Loucy (cell line): ENCODE results near the gene PID1.

Experiments used
- H2AFZ ChIP-seq: fragments of 200-600 bp; sonication (generic); 2 replicates; pipeline ENCODE4 v1.6.0; 2016; ENCODE audit warnings: antibody characterized with exemption, mild to moderate bottlenecking, low read length, moderate library complexity
- H3F3A ChIP-seq: fragments of 200-600 bp; 2 replicates; pipeline ENCODE4 v1.6.0; 2016; ENCODE audit warnings: antibody characterized with exemption, low read depth, mild to moderate bottlenecking
- H3K27me3 ChIP-seq: fragments of 200-600 bp; sonication (generic); 2 replicates; pipeline ENCODE4 v1.6.1; 2014; ENCODE audit warnings: low read length, mild to moderate bottlenecking; ENCODE audit not compliant: insufficient read depth, poor library complexity, severe bottlenecking
- H3K36me3 ChIP-seq: fragments of 200-600 bp; sonication (generic); 2 replicates; pipeline ENCODE4 v1.6.1; 2016; ENCODE audit warnings: low read length; ENCODE audit not compliant: insufficient read depth
- H3K4me1 ChIP-seq: fragments of 200-600 bp; sonication (generic); 2 replicates; pipeline ENCODE4 v1.5.1; 2014; ENCODE audit warnings: low read length, mild to moderate bottlenecking; ENCODE audit not compliant: insufficient read depth, poor library complexity, severe bottlenecking
- H3K4me2 ChIP-seq: fragments of 200-600 bp; sonication (generic); 2 replicates; pipeline ENCODE4 v1.6.0; 2014; ENCODE audit warnings: antibody characterized with exemption, low read length, low read depth, mild to moderate bottlenecking; ENCODE audit not compliant: poor library complexity, severe bottlenecking
- H3K4me3 ChIP-seq: fragments of 200-600 bp; sonication (generic); 2 replicates; pipeline ENCODE4 v1.5.1; 2014; ENCODE audit warnings: low read length, mild to moderate bottlenecking, mixed read lengths; ENCODE audit not compliant: poor library complexity, severe bottlenecking
- H3K79me2 ChIP-seq: fragments of 200-600 bp; sonication (generic); 2 replicates; pipeline ENCODE4 v1.6.1; 2014; ENCODE audit warnings: low read length; ENCODE audit not compliant: insufficient read depth
- H3K9ac ChIP-seq: fragments of 200-600 bp; sonication (generic); 2 replicates; pipeline ENCODE4 v1.6.0; 2014; ENCODE audit warnings: mild to moderate bottlenecking, low read depth, low read length, moderate library complexity; ENCODE audit not compliant: poor library complexity, severe bottlenecking
- H3K9me2 ChIP-seq: fragments of 200-600 bp; sonication (generic); replicated peaks from 2 replicates; pipeline ENCODE4 v1.6.1; 2016; ENCODE audit warnings: low read depth, low read length, mixed read lengths
- H3K9me3 ChIP-seq: fragments of 200-600 bp; sonication (generic); 2 replicates; pipeline ENCODE4 v1.6.1; 2014; ENCODE audit warnings: mild to moderate bottlenecking, antibody characterized with exemption, low read length, low read depth; ENCODE audit not compliant: insufficient read depth
- H4K20me1 ChIP-seq: fragments of 200-600 bp; sonication (generic); 2 replicates; pipeline ENCODE4 v1.6.0; 2014; ENCODE audit warnings: antibody characterized with exemption, low read length, mild to moderate bottlenecking; ENCODE audit not compliant: insufficient read depth, poor library complexity, severe bottlenecking
- EZH2phosphoT487 ChIP-seq: fragments of 200-600 bp; IDR thresholded peaks from 2 replicates; pipeline ENCODE4 v1.6.1; 2018; ENCODE audit warnings: antibody characterized with exemption, mild to moderate bottlenecking, moderate library complexity, borderline replicate concordance
- TF ChIP-seq, protein P1 (sequence below): fragments of 200-600 bp; sonication (generic); conservative IDR thresholded peaks from 2 replicates; pipeline ENCODE4 v1.5.1; 2014; ENCODE audit warnings: mild to moderate bottlenecking, antibody characterized with exemption, low read length

The PID1 gene

DNA sequence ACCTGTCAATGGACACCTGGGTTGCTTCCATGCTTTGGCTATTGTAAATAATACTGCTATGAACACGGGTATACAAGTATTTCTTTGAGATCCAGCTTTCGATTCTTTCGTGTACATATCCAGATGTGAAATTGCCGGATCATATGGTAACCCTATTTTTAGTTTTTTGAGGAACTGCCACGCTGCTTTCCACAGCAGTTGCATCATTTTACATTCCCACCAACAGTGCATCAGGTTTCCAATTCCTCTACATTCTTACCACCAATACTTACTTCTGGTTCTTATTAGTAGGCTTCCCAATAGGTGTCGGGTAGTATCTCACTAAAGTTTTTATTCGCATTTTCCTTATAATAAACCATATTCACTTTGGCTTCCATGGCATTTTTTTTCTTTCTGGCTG is 69.6 kb downstream of the PID1 start:
- Histone ChIP-seq H3K27me3 (no peaks in the 10 kb centered on the region), H2AFZ (no peak overlapping the region), H3K36me3 (no peaks in the 10 kb centered on the region), H3K4me2 (no peak overlapping the region), H3K79me2 (no peaks in the 10 kb centered on the region), H3K9me3 (no peaks in the 10 kb centered on the region), H3K4me1 (no peaks in the 10 kb centered on the region), H3K4me3 (no peak overlapping the region), H4K20me1 (no peaks in the 10 kb centered on the region), H3K9me2 (no peaks in the 10 kb centered on the region), H3K9ac (no peak overlapping the region), H3F3A (no peaks in the 10 kb centered on the region)
- TF ChIP-seq EZH2phosphoT487 = no peak
- TF ChIP-seq, protein P1, sequence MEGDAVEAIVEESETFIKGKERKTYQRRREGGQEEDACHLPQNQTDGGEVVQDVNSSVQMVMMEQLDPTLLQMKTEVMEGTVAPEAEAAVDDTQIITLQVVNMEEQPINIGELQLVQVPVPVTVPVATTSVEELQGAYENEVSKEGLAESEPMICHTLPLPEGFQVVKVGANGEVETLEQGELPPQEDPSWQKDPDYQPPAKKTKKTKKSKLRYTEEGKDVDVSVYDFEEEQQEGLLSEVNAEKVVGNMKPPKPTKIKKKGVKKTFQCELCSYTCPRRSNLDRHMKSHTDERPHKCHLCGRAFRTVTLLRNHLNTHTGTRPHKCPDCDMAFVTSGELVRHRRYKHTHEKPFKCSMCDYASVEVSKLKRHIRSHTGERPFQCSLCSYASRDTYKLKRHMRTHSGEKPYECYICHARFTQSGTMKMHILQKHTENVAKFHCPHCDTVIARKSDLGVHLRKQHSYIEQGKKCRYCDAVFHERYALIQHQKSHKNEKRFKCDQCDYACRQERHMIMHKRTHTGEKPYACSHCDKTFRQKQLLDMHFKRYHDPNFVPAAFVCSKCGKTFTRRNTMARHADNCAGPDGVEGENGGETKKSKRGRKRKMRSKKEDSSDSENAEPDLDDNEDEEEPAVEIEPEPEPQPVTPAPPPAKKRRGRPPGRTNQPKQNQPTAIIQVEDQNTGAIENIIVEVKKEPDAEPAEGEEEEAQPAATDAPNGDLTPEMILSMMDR = no peak

DNA sequence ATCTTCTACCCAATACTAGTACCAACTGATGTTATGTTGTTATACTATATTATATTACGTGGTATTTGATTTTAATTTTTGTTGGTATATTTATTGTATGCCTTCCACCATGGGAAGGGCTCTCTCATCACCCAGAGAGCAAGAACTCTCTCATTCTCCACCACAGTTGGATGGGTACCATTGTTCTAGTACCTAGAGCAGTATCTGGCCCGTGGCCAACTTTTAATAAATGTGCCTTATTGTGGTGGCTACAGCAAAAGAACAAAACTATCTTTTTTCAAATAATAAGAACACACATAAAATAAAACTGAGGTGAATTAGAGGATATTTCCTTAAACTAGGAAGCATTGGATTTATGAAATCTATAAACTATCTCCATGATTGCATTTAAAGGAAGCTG is 71.8 kb downstream of the PID1 start:
- no peak overlapping the region for H3K4me2 ChIP-seq
- no peaks in the 10 kb centered on the region for H3F3A ChIP-seq
- no peaks in the 10 kb centered on the region for H3K9me3 ChIP-seq
- H3K27me3 ChIP-seq = no peaks in the 10 kb centered on the region
- H4K20me1 ChIP-seq = no peaks in the 10 kb centered on the region
- H3K9me2 ChIP-seq = no peaks in the 10 kb centered on the region
- no peaks in the 10 kb centered on the region for H3K4me1 ChIP-seq
- no peaks in the 10 kb centered on the region for H3K79me2 ChIP-seq
- no peak overlapping the region for H2AFZ ChIP-seq
- H3K9ac ChIP-seq = no peak overlapping the region
- H3K36me3 ChIP-seq = no peaks in the 10 kb centered on the region
- no peak overlapping the region for H3K4me3 ChIP-seq
- TF ChIP-seq EZH2phosphoT487 = no peak
- TF ChIP-seq, protein P1 = no peak

DNA sequence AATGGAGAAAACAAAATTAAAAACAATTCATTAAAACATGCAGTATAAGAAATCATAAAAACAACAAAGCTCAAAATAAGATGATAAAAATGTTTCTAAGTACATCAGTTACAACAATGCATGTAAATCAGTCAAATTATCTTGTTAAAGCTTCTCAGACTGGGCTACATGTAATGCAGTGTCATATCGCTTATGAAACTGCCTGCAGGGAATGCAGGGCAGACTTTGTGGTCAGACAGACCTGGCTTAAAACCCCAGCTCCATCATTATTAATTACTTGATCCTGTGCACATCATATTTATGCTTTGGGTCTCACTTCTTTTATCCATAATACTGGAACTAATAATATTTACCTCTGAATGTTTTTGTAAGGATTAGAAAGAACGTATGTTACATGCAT is 74.6 kb downstream of the PID1 start:
- no peaks in the 10 kb centered on the region for H3K4me1 ChIP-seq
- H3K9me3 ChIP-seq = no peaks in the 10 kb centered on the region
- no peaks in the 10 kb centered on the region for H3K27me3 ChIP-seq
- H3K79me2 ChIP-seq = no peaks in the 10 kb centered on the region
- no peak overlapping the region for H3K9ac ChIP-seq
- no peaks in the 10 kb centered on the region for H3K36me3 ChIP-seq
- H3K9me2 ChIP-seq = no peaks in the 10 kb centered on the region
- H3F3A ChIP-seq = no peaks in the 10 kb centered on the region
- no peaks in the 10 kb centered on the region for H4K20me1 ChIP-seq
- no peak overlapping the region for H2AFZ ChIP-seq
- H3K4me3 ChIP-seq = no peak overlapping the region
- TF ChIP-seq EZH2phosphoT487 = no peak
- TF ChIP-seq, protein P1 = no peak
- H3K4me2 ChIP-seq = no peak overlapping the region
